GM12891 (cell line): ENCODE data around the gene NXPH4.

ENCODE experiments used
- POLR2A ChIP-seq: IDR thresholded peaks from 2 replicates; pipeline ENCODE4 v1.6.1; 2011; ENCODE audit warnings: low read depth, low read length, control low read depth
- POLR2AphosphoS5 ChIP-seq: IDR thresholded peaks from 2 replicates; pipeline ENCODE4 v1.6.1; 2011; ENCODE audit warnings: low read depth, low read length, control low read depth
- POU2F2 ChIP-seq: IDR thresholded peaks from 2 replicates; pipeline ENCODE4 v1.6.1; 2011; ENCODE audit warnings: low read depth, mild to moderate bottlenecking, control low read depth, low read length, moderate library complexity
- TAF1 ChIP-seq: IDR thresholded peaks from 2 replicates; pipeline ENCODE4 v1.6.1; 2011; ENCODE audit warnings: low read depth, low read length, control low read depth

DNA sequence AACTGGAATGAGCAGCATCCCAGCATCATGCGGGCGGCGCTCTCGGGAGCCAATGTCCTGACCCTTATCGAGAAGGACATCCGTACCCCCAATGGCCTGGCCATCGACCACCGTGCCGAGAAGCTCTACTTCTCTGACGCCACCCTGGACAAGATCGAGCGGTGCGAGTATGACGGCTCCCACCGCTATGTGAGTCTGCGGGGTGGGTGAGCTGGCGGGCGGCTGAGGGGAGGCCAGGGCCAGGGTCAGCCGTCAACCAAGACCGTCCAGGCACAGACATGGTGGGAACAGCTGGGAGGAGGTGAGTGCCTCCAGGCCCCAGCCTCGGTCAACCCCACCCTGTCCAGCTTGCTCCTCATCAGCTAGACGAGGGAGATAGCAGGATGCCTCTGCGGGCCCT, 25.8 kb upstream of the NXPH4 start:
- TF ChIP-seq POLR2A (no peak), TAF1 (no peak), POLR2AphosphoS5 (no peak), POU2F2 (no peak)
